ENCODE results near the gene MOCOS. TPM values are rescaled to one million over a fixed set of nuclear protein-coding genes. Genes with fewer than 3 reads are reported as not detected.
A peak's percentile ranks its signal among the peaks of the same experiment; 100 is the strongest.

Gene MOCOS
- total RNA-seq, 2 donors from 2014 or later: 2.5 to 3.9 TPM

- DNase-seq (ENCODE audit: low spot score): peak; percentile 40
- H3K27me3 ChIP-seq (replicated peaks; ENCODE audit: insufficient read depth): no peaks in the 10 kb centered on the region
Measured at GRCh38 chr18:36297417-36298125, 110.3 kb downstream of the MOCOS start, which contains the start of gene FHOD3. TSS of gene FHOD3 (plus strand) at chr18:36297713. CDS start at chr18:36297836, 123 bp downstream.

DNA sequence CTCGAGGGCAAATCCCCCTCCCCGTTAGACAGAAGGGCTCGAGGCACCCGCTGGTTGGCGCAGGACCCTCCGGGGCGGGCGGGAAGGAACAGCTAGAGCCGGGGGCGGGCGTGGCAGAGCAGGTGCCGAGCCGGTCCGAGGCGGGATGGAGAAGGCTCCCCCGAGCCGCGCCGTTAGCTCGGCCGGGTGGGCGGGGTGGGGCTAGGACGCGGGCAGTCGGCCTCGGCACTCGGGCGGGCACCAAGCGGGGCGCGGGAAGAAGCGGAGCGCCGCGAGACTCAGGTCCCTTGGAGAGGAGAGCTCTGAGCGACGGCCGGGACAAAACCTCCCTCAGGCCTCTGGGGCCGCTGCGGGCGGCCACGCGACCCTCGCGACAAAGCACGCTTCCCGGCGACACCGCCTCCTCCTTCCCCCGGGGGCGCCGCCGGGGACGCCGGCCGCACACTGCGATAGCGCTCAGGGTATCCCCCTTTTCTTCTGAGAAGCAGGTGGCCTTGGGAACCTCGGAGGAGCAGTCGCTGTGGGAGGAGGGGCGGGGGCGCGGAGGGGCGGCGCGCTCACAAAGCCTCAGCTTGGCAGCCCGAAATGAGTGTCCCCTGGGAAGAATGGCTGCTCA, 110.9 kb downstream of the MOCOS start:
- Histone ChIP-seq H3K36me3 (no peaks in the 10 kb centered on the region), H3K4me3 (peak overlapping the region; percentile 54 to 63), H3K4me1 (replicated peaks) (peaks cover 6% of the 10 kb centered on the region), H3K27me3 (replicated peaks; ENCODE audit: insufficient read depth) (no peaks in the 10 kb centered on the region), H3K27ac (peak overlapping the region; percentile 23 to 29), H3K9me3 (no peaks in the 10 kb centered on the region)
- intact Hi-C loops (cut with DNase I): loop anchor here (5.0 to 10.0 kb wide), 4 partner anchors 117 to 517 kb away; no protein-coding TSS in a partner anchor
- no peak for DNase-seq (ENCODE audit: low spot score)
- TF ChIP-seq POLR2A (IDR thresholded peaks at IDR 0.05) (no peak), POLR2AphosphoS5 (IDR thresholded peaks at IDR 0.05) (no peak), CTCF (IDR thresholded peaks at IDR 0.05) (no peak)
- WGBS: 2% methylated on average over 42 of the region's 67 CpGs

More at GRCh38 chr18:36297417-36298125, 110.3 kb downstream of the MOCOS start, which contains the start of gene FHOD3:
- H3K4me3 ChIP-seq: peak within 1 kb of the TSS; percentile 54 to 63
- H3K36me3 ChIP-seq: no peaks in the 10 kb centered on the region
- H3K27ac ChIP-seq: peak within 1 kb of the TSS; percentile 54 to 68
- H3K4me1 ChIP-seq (replicated peaks): peaks cover 6% of the 10 kb centered on the region
- TF ChIP-seq POLR2A (IDR thresholded peaks at IDR 0.05) (no peak), POLR2AphosphoS5 (IDR thresholded peaks at IDR 0.05) (no peak), CTCF (IDR thresholded peaks at IDR 0.05) (no peak)
- intact Hi-C loops (cut with DNase I): loop anchor here (2.0 to 10.0 kb wide), 5 partner anchors 117 to 517 kb away; no protein-coding TSS in a partner anchor
- H3K9me3 ChIP-seq: no peaks in the 10 kb centered on the region
- 0% methylated on average over 37 of the region's 91 CpGs for WGBS

DNA sequence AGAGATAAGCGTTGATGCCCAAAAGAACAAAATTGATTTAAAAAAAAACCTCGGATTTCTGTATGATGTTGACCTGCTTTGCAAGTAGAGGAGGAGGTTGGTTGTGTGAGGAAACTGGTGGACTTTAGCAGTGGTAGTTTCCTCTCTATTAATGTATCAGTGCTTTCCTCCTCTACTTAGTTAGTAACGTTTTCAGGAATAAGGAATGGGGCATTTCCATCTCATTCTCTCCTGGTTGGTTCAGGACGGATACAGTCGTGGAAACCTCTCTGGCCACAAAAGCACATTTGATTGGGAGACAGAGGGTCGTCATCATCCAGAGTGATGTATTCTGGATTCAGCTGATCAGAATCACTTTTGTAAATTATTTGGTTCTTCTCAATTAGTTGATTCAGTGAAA, 111.7 kb downstream of the MOCOS start:
- no peak for DNase-seq (ENCODE audit: low spot score)
- Histone ChIP-seq H3K4me1 (replicated peaks) (peaks cover 6% of the 10 kb centered on the region), H3K27ac (no peak overlapping the region), H3K4me3 (no peak overlapping the region), H3K9me3 (no peaks in the 10 kb centered on the region), H3K27me3 (replicated peaks; ENCODE audit: insufficient read depth) (no peaks in the 10 kb centered on the region), H3K36me3 (no peaks in the 10 kb centered on the region)
- no peak for TF ChIP-seq POLR2A (IDR thresholded peaks at IDR 0.05)
- TF ChIP-seq POLR2AphosphoS5 (IDR thresholded peaks at IDR 0.05): no peak
- WGBS: 87% methylated on average over 6 of the region's 6 CpGs
- intact Hi-C loops (cut with DNase I): loop anchor here (5.0 to 10.0 kb wide), 4 partner anchors 116 to 516 kb away; no protein-coding TSS in a partner anchor

DNA sequence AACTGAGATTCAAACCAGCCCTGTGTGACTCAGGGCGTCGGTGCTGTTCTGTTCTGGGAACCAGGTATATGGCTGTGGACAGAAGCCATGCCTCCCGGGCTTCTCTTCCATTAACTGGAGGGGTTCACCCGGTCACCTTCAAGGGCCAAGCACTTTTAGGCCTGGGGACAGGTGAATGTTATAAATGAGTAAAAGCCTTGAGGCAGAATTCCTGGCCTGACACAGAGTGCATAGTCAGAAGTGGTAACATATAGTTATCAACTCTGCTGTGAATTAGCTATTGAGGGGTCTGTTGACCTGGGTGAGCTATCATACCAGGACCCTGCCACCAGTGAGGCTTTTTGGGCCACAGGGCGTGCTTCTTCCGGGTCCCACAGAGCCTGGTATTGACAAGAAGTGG, 112.9 kb downstream of the MOCOS start:
- intact Hi-C loops (cut with DNase I): loop anchor here (10.0 kb wide), 1 partner anchor 95 kb away; no protein-coding TSS in a partner anchor
- Histone ChIP-seq H3K27ac (no peak overlapping the region), H3K27me3 (replicated peaks; ENCODE audit: insufficient read depth) (no peaks in the 10 kb centered on the region), H3K4me3 (no peak overlapping the region), H3K9me3 (no peaks in the 10 kb centered on the region), H3K36me3 (no peaks in the 10 kb centered on the region), H3K4me1 (replicated peaks) (peaks cover 6% of the 10 kb centered on the region)
- no peak for TF ChIP-seq POLR2A (IDR thresholded peaks at IDR 0.05)
- no peak for TF ChIP-seq POLR2AphosphoS5 (IDR thresholded peaks at IDR 0.05)
- no peak for TF ChIP-seq CTCF (IDR thresholded peaks at IDR 0.05)
- no peak for DNase-seq (ENCODE audit: low spot score)
- WGBS: 97% methylated on average over 6 of the region's 6 CpGs

DNA sequence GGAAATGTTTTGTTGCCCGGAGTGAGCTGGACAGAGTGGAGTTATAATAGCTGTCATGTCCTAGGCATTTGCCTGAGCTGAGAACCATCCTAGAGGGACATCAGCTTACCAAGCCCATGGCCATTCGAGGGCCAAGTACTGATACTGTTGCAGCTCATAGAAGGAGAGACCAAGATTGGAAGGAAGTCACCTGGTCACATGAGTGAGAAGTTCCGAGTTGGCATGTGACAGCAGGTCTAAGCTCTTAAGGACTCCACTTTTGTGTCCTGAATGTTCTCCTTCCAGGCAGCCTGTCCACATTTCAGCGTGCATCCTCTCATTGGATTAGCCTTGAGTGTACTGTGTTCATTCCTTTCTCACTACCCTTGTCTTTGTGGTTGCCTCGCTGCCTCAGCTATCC, 114.6 kb downstream of the MOCOS start:
- Histone ChIP-seq H3K27me3 (replicated peaks; ENCODE audit: insufficient read depth) (no peaks in the 10 kb centered on the region), H3K4me3 (no peak overlapping the region), H3K9me3 (no peaks in the 10 kb centered on the region), H3K36me3 (no peaks in the 10 kb centered on the region), H3K27ac (no peak overlapping the region), H3K4me1 (replicated peaks) (peaks cover 6% of the 10 kb centered on the region)
- WGBS: 86% methylated on average over 5 of the region's 5 CpGs
- DNase-seq (ENCODE audit: low spot score): no peak
- intact Hi-C loops (cut with DNase I): loop anchor here (10.0 kb wide), 1 partner anchor 93 kb away; no protein-coding TSS in a partner anchor
- TF ChIP-seq CTCF (IDR thresholded peaks at IDR 0.05) (no peak), POLR2AphosphoS5 (IDR thresholded peaks at IDR 0.05) (no peak), POLR2A (IDR thresholded peaks at IDR 0.05) (no peak)
